Mesodermal cell (in vitro differentiated cells): ENCODE data around the gene BMS1.
"Not testable (repeated sequence)": the region's sequence is repeated elsewhere in the genome, so short reads cannot be mapped to it uniquely, and the experiment has no call there.

Experiments
- H3K27ac ChIP-seq: 2 replicates; pipeline ENCODE4 v1.7.0; 2013; ENCODE audit warnings: mild to moderate bottlenecking, low read depth, low read length, moderate library complexity; ENCODE audit not compliant: severe bottlenecking
- H3K36me3 ChIP-seq: 2 replicates; pipeline ENCODE4 v1.7.1; 2013; ENCODE audit warnings: mild to moderate bottlenecking, low read length, moderate library complexity; ENCODE audit not compliant: control insufficient read depth, insufficient read depth
- H3K4me1 ChIP-seq: one replicate; pipeline ENCODE4 v1.7.1; 2013; ENCODE audit warnings: mild to moderate bottlenecking, low read length; ENCODE audit not compliant: insufficient read depth, control insufficient read depth, poor library complexity, severe bottlenecking
- H3K4me3 ChIP-seq: 2 replicates; pipeline ENCODE4 v1.7.0; 2013; ENCODE audit warnings: low read length, control low read depth, mild to moderate bottlenecking; ENCODE audit not compliant: insufficient read depth, poor library complexity, severe bottlenecking; ENCODE audit errors: extremely low read depth
- H3K9me3 ChIP-seq: 2 replicates; pipeline ENCODE4 v1.7.1; 2013; ENCODE audit warnings: mild to moderate bottlenecking, low read length, moderate library complexity; ENCODE audit not compliant: control insufficient read depth
- WGBS, 2 experiments: methylation state at CpG; one replicate each; pipeline ENCODE4 v1.1.5; 2013; ENCODE audit warnings: missing lambda C conversion rate in 2 of 2; ENCODE audit not compliant: insufficient coverage in 2 of 2; 5-methylcytosine and 5-hydroxymethylcytosine counted together

The BMS1 gene

DNA sequence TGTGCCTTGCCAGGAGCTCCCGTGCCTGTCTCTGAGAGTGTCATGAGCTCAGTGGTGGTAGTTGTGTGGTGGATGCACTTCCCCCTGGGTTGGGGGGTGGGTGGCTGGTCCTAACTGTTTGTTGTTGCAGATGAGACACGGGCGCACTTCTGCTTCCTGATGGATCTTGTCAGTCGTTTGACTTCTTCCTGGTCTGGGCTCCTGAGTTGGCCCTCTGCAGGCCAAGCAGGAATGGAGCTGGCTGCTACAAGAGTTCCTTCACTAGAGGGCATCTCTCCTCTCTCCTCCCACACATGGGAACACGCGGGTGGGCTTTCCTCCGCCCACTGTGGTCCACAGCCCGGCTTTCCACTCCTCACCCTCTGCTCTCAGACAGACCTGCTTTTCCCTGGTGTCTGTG is 82.0 kb downstream of the BMS1 start:
- no peaks in the 10 kb centered on the region for H3K36me3 ChIP-seq
- WGBS, 2 experiments, result 17 to 35% methylated on average over 1 to 4 of the region's 8 CpGs
- no peaks in the 10 kb centered on the region for H3K4me1 ChIP-seq
- H3K4me3 ChIP-seq, result no peak overlapping the region
- no peaks in the 10 kb centered on the region for H3K9me3 ChIP-seq
- no peak overlapping the region for H3K27ac ChIP-seq

DNA sequence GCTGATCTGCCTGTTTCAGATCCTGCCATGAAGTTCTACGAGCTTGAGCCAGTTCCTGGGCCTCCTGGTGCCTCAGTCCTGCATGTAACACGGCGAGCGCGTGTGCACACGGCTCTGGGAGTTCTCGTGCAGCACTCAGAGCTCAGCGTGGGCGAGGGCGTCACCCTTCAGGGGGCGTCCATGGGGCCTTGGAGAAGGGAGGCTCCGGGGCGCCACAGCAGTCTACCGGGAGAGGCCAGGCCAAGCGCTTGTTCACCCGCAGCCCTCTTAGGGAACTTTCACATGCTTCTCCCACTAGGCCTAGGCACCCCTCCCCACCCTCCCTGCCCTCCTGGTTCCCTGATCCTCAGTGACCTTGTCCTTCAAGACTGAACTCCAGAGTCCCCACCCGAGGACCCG is 83.1 kb downstream of the BMS1 start:
- no peak overlapping the region for H3K27ac ChIP-seq
- 91 to 92% methylated on average over 17 to 18 of the region's 18 CpGs for WGBS, 2 experiments
- no peaks in the 10 kb centered on the region for H3K4me1 ChIP-seq
- no peaks in the 10 kb centered on the region for H3K36me3 ChIP-seq
- H3K9me3 ChIP-seq, result no peaks in the 10 kb centered on the region
- no peak overlapping the region for H3K4me3 ChIP-seq

DNA sequence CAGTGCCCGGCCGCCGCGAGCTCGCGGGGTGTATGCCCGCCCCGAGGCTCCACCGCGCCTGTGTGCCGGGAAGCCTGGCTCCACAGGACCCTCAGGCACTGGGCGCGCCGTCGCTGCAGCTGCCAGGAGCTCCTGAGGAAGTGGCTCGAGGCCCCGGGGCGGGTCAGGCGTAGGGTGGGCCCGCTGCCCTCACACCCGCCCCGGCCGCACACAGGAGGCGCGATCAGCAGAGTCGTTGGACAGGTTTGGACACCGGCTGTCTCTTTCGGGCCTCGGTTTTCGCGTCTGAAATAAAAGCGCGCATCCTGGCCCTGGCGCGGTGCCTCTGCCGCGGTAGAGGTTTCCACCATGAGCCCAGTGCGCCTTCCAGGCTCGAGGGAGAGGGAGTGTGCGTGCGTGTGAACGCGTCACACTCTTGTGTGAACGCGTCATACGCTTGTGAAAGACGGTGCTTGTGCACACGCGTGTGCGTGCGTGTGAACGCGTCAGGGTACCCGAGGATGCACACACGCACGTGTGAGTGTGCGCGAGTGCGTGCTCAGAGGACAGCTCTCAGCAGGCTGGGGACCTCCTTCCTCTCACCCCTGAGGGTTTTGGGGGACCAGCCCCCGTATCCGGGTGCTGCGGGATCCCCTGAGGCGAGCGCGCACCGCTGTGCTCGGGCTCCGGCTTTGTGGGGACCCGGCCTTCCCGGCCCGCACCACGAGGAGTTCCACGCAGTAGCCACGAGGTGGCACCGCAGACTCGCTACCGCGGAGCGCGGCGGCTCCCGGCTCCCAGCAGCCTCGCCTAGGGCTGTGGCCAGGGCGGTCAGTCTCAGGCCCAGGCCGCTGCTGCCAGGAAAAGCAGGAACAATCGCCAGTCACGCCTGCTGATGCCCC is 83.8 kb downstream of the BMS1 start:
- no peaks in the 10 kb centered on the region for H3K36me3 ChIP-seq
- 39 to 47% methylated on average over 79 to 80 of the region's 87 CpGs for WGBS, 2 experiments
- H3K27ac ChIP-seq, result no peak overlapping the region
- H3K9me3 ChIP-seq, result no peaks in the 10 kb centered on the region
- peak overlapping the region; percentile 11 for H3K4me3 ChIP-seq
- no peaks in the 10 kb centered on the region for H3K4me1 ChIP-seq

DNA sequence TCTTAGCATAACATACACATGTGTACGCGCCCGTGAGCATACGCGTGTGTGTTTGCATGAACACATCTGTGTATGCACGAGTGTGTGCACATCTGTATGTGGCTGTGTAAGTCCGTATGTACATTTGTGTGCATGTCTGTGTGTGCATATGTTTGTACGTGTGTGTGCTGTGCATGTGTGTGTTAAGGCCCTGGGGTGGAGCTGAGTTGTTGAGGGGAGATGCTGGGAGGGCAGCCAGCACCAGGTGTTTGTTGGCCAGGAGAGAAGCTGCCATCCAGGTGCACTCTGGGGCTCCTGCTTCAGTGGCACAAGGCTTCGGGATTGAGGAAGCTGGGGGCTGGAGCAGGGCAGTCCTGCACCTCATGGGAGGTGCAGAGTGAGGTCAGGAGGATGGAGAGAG is 85.0 kb downstream of the BMS1 start:
- Histone ChIP-seq H3K36me3 (no peaks in the 10 kb centered on the region), H3K27ac (no peak overlapping the region), H3K9me3 (no peaks in the 10 kb centered on the region), H3K4me1 (no peaks in the 10 kb centered on the region), H3K4me3 (no peak overlapping the region)
- 92 to 100% methylated on average over 8 to 9 of the region's 9 CpGs for WGBS, 2 experiments

DNA sequence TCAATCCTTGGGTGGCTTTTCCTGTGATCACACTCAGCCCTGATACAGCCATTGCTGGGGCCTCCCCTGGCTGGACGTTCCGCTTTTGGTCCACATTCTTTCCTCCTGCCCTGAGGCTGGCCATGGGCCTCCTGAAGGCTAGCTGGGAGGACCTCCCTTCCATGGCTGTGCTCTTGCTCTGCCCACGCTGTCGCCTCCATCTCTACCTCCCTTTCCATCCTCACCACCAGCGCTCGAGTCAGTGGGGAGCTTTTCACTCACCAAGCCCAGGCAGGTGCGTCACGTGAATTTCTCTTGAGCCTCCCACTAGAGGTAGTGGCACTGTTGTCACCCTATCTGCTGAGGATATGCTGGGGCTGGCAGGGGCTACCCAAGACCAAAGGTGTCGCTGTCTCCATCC is 85.9 kb downstream of the BMS1 start:
- no peaks in the 10 kb centered on the region for H3K36me3 ChIP-seq
- H3K4me3 ChIP-seq, result no peak overlapping the region
- no peaks in the 10 kb centered on the region for H3K9me3 ChIP-seq
- WGBS, 2 experiments, result 88 to 94% methylated on average over 8 of the region's 9 CpGs
- H3K4me1 ChIP-seq, result no peaks in the 10 kb centered on the region
- no peak overlapping the region for H3K27ac ChIP-seq

DNA sequence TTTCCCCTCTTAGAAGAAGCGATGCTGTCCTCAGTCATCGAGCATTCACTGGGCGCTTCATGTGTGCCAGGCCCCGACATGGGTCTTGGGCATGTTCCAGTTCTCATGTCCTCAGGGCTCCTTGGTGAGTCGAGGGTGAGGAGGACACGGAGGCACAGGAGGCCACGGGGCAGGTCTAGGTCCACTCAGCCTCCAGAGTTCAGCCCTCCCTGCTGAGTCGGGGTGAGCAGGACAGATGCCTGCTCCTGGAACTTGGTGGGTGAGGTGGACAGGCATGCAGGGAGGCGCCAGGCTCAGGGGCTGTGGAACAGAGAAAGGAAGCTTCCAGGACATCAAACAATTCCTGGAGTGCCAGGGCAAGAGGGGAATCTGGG is 87.4 kb downstream of the BMS1 start:
- H3K27ac ChIP-seq, result no peak overlapping the region
- no peaks in the 10 kb centered on the region for H3K9me3 ChIP-seq
- no peak overlapping the region for H3K4me3 ChIP-seq
- H3K4me1 ChIP-seq, result no peaks in the 10 kb centered on the region
- no peaks in the 10 kb centered on the region for H3K36me3 ChIP-seq
- WGBS, 2 experiments, result 82 to 93% methylated on average over 6 to 9 of the region's 9 CpGs

DNA sequence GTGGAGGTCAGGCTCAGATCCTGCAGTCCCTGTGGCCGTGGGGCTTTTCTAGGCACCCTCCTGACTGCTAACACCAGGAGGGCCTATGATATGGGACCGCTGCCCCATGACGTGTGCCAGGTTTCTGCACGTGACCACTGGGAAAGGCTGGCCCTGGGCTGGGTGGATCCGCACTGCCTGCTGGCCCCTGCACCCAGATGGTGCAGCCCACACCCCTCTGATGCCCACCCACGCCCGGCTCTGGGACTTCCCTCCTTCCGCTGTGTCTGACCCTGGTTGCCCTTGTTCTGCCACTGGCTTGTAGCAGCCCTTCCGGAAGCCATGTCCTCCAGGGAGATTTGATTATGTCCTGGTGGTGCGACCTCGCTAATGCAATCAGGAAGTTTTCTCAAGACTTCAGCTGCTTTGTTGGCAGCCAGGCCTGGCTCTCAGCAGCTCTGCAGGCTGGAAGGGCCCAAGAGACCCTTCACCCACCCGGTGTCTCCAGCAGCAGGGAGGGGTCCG is 88.6 kb downstream of the BMS1 start:
- WGBS, 2 experiments, result 84 to 90% methylated on average over 10 to 13 of the region's 13 CpGs
- H3K9me3 ChIP-seq, H3K4me1 ChIP-seq, H3K27ac ChIP-seq, H3K4me3 ChIP-seq, H3K36me3 ChIP-seq: not testable (repeated sequence)

DNA sequence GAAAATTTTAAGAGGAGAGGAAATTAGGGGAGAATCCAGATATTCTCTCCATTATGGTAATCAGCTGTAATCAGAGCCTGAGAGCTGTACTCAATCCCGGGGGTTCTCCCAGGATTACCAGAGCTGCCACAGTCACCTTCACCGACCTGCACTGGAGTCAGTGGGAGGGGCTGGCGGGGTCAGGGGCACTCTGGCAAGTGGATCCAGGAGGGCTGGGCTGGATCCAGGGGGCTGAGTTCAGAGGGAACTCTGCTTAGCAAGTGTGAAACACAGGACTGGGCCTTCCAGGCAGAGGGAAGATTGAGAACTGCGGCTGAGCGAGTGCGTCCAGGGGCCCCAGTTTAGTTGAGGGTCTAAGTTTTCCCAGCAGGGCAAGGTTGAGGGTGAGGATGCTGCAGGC is 89.2 kb downstream of the BMS1 start:
- Histone ChIP-seq H3K4me1 (peaks cover 8% of the 10 kb centered on the region), H3K4me3 (no peak overlapping the region), H3K36me3 (no peaks in the 10 kb centered on the region), H3K27ac (no peak overlapping the region), H3K9me3 (no peaks in the 10 kb centered on the region)
- 79 to 89% methylated on average over 6 of the region's 6 CpGs for WGBS, 2 experiments

DNA sequence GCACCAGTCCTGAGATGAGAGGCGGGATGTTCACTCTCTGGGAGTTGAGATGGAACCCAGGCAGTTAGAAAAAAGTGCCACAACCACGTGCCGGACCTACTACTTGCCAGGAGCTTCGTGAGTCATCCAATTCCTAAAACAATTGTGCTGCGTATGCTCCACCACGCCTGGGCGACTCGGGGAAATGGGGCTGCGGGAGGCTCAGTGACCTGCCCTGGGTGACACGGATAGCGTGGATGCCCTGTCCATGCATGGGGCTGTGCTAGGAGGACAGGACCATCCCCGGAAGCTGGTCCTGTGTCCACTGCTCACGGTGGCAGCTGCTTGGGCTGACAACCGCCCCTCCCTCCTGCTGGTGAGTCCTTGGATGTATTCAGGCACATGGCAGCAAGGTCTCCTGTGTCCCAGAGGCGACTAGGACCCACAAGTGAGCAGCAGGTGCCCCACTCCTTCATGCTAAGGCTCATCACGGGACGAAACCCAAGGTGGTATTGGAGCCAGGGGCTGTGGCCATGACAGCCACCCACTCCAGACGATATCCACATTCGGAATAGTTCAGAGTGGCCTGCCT is 90.4 kb downstream of the BMS1 start:
- Histone ChIP-seq H3K4me1 (peaks cover 8% of the 10 kb centered on the region), H3K9me3 (no peaks in the 10 kb centered on the region), H3K4me3 (no peak overlapping the region), H3K27ac (no peak overlapping the region), H3K36me3 (no peaks in the 10 kb centered on the region)
- 95% methylated on average over 19 of the region's 19 CpGs for WGBS, 2 experiments

DNA sequence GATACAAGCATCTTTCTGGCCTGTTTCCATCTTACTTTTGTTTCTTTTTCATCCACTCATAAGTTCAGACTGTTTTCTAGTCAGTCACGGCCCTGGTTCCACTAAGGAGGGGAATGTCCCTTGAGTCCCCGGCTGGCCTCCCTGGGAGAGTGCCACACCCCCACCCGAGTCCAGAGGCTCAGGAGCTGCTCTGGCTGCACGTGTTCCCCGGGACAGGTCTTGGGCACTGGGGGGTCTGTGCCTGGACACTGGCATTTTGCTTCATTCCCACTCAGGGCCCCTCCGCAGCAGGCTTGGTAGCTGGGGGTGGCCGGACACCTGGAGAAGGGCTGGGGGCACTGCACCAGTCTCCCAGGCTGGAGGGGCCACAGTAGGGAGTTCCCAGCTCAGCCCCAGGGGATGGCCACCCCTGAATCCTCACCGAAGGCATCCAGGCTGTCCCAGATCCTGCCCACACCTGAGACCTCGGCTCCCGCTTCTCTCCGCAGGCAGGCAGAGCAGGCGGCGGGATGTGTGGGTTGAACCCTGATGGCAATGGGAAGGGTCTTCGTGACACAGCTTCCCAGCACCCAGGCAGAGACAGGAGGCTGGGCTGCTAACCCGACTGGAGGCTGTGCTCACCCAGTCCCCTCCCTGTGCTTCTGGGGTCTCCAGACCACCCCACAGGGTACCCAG is 92.3 kb downstream of the BMS1 start:
- H3K4me1 ChIP-seq, result peaks cover 8% of the 10 kb centered on the region
- H3K4me3 ChIP-seq, result no peak overlapping the region
- H3K27ac ChIP-seq, result no peak overlapping the region
- no peaks in the 10 kb centered on the region for H3K9me3 ChIP-seq
- H3K36me3 ChIP-seq, result no peaks in the 10 kb centered on the region
- 88 to 93% methylated on average over 11 to 14 of the region's 15 CpGs for WGBS, 2 experiments

DNA sequence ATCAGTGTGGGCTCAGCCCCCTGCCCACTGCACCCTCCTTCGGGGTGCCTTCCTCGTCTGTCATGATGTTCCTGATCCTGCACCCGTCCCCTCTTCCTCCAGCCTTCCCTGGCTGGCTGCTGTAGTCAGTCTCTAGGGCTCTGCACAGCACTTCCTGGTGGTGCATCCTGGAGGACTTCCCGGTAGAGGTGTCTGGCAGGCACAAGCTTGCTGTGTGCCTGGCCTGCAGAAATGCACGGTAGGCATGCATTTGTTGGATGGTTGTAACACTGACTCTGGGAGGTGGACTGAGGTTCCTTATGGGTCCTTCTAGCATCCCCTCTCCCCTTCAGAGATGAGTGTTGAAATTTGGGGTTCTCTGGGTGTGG is 92.8 kb downstream of the BMS1 start:
- Histone ChIP-seq H3K27ac (no peak overlapping the region), H3K36me3 (no peaks in the 10 kb centered on the region), H3K9me3 (no peaks in the 10 kb centered on the region), H3K4me1 (peaks cover 8% of the 10 kb centered on the region), H3K4me3 (no peak overlapping the region)
- WGBS, 2 experiments, result 97 to 100% methylated on average over 4 to 5 of the region's 5 CpGs
